Fibroblast of lung (primary cell): ENCODE measurements around the gene KLB.

Experiments used
- CTCF ChIP-seq, 2 donors: IDR thresholded peaks in 1 of 2; conservative IDR thresholded peaks in 1 of 2; 1 replicate in 1 of 2; 2 replicates in 1 of 2; pipeline ENCODE4 v1.5.1; 2011 to 2012; ENCODE audit warnings: low read length in 2 of 2, control low read depth in 1 of 2, inconsistent platforms in 1 of 2, low read depth in 1 of 2, mild to moderate bottlenecking in 1 of 2
- EZH2 ChIP-seq: IDR thresholded peaks from 2 replicates; pipeline ENCODE4 v1.5.1; 2012; ENCODE audit warnings: low read length, control low read depth, mild to moderate bottlenecking; ENCODE audit errors: missing control alignments

DNA sequence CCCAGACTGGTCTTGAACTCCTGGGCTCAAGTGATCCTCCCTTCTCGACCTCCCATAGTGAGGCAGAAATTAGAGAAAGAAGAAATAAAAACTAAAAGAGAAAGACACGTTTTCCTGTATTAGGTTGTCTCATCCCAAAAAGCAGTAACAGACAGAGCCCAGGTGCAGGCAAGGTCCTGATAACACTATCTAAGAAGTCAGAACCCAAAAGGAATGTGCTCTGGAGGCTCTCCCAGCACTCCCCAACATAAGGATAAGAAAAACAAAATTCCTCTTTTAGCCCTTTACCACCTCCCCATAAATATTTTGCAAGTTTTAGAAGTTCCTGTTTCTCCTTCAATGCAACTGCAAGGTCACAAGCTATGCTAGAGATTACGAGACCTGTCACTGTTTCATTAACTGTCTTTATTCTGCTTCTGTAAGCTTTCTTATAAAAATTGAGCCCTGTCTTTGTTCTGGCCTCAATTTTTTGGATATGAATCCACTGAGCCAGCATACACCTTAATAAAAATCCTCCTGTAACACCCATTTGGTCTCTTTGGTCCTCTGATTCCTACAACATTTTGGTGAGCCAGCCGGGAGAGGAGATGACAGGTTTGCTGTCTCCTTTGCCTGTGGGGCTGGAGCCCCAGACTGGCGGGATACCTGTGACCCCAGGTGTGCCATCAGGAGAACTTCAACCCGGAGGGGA lies 78.0 kb downstream of the KLB start:
- no peak for TF ChIP-seq CTCF (conservative IDR thresholded peaks at IDR 0.05 in 1 of 2, IDR thresholded peaks at IDR 0.05 in 1 of 2; ENCODE audit: low read depth in 1 of 2, low read length in 2 of 2)
- no peak for TF ChIP-seq EZH2
